H1 (cell line): ENCODE results near the gene MRPL3. TPM values are rescaled to one million over a fixed set of nuclear protein-coding genes. Genes with fewer than 3 reads are reported as not detected.

Experiments used
- BACH1 ChIP-seq: IDR thresholded peaks from 2 replicates; pipeline ENCODE4 v1.6.1; 2012; ENCODE audit warnings: low read length, improper control_type of control experiment
- CBX5 ChIP-seq: fragments of 300-800, 300-1000 bp; sonication (generic); IDR thresholded peaks from 2 replicates; pipeline ENCODE4 v1.7.1; 2016; ENCODE audit warnings: antibody characterized with exemption, low read length, low read depth
- CHD7 ChIP-seq: fragments of 300-600 bp; sonication (generic); IDR thresholded peaks from 2 replicates; pipeline ENCODE4 v1.7.1; 2012; ENCODE audit warnings: low read length, moderate library complexity, mild to moderate bottlenecking, inconsistent platforms; ENCODE audit not compliant: insufficient replicate concordance
- HDAC2 ChIP-seq, 2 experiments: fragments of 300-600 bp in 1 of 2; sonication (generic) in 1 of 2; IDR thresholded peaks; 2 replicates each; pipeline ENCODE4 v1.6.1; 2011 to 2012; ENCODE audit warnings: low read depth in 2 of 2, low read length in 2 of 2, mild to moderate bottlenecking in 2 of 2, moderate library complexity in 2 of 2, borderline replicate concordance in 1 of 2, inconsistent platforms in 1 of 2
- NANOG ChIP-seq: IDR thresholded peaks from 2 replicates; pipeline ENCODE4 v1.6.1; 2011; ENCODE audit warnings: low read length, low read depth, mild to moderate bottlenecking, inconsistent platforms; ENCODE audit not compliant: insufficient read depth, poor library complexity, severe bottlenecking
- NRF1 ChIP-seq: IDR thresholded peaks from 2 replicates; pipeline ENCODE4 v1.6.1; 2011; ENCODE audit warnings: mild to moderate bottlenecking, low read depth, low read length, improper control_type of control experiment
- POLR2AphosphoS5 ChIP-seq: IDR thresholded peaks from 2 replicates; pipeline ENCODE4 v1.6.1; 2011; ENCODE audit warnings: low read depth, low read length
- SIN3A ChIP-seq, 2 experiments: IDR thresholded peaks in 1 of 2; conservative IDR thresholded peaks in 1 of 2; 2 replicates each; pipeline ENCODE4 v1.6.1; 2011 to 2012; ENCODE audit warnings: low read length in 2 of 2, improper control_type of control experiment in 1 of 2, low read depth in 1 of 2, mild to moderate bottlenecking in 1 of 2
- USF2 ChIP-seq: IDR thresholded peaks from 2 replicates; pipeline ENCODE4 v1.6.1; 2011; ENCODE audit warnings: low read length, improper control_type of control experiment
- polyA plus RNA-seq, 7 experiments: library from polyadenylated mRNA; depleted of rRNA in 3 of 7; stranded (reverse) in 5 of 7; unstranded in 2 of 7; fragments of >200 nt in 5 of 7; fragments of 200-250 nt in 2 of 7; gene quantifications; 1 replicate in 5 of 7; 2 replicates in 1 of 7; 4 replicates in 1 of 7; pipeline versions ENCODE4 v1.2.1 to v1.2.3, GENCODE V29; 2011 to 2013; ENCODE audit warnings: missing spikeins in 2 of 7, mixed read lengths in 2 of 7
- total RNA-seq: library from RNA; stranded (reverse); fragmentation: NEBNext Ultra II Directional; extraction: Animal tissue kit (Norgen Biotek cat#: 25700); gene quantifications from 2 replicates; pipeline ENCODE4 v1.2.1, GENCODE V29; 2021

Gene MRPL3
- total and polyA plus RNA-seq, 2 of the 8 experiments (the other 6 are each of a cell fraction or from before 2014, with no cell fraction given): 164 to 175 TPM

- no peak for TF ChIP-seq CHD7
- TF ChIP-seq SIN3A (conservative IDR thresholded peaks at IDR 0.05 in 1 of 2, IDR thresholded peaks at IDR 0.05 in 1 of 2; ENCODE audit: low read depth in 1 of 2, low read length in 2 of 2): no peak
- no peak for TF ChIP-seq NRF1
- no peak for TF ChIP-seq HDAC2 (IDR thresholded peaks at IDR 0.05; ENCODE audit: borderline replicate concordance in 1 of 2, low read depth in 2 of 2, low read length in 2 of 2)
- no peak for TF ChIP-seq BACH1
- TF ChIP-seq NANOG: no peak
- TF ChIP-seq CBX5: no peak
- no peak for TF ChIP-seq USF2
- no peak for TF ChIP-seq POLR2AphosphoS5
Observed at GRCh38 chr3:131547585-131547984, 44.8 kb upstream of the MRPL3 start (continued).
